ENCODE measurements around the gene ADGRL2.

The ADGRL2 gene

DNA sequence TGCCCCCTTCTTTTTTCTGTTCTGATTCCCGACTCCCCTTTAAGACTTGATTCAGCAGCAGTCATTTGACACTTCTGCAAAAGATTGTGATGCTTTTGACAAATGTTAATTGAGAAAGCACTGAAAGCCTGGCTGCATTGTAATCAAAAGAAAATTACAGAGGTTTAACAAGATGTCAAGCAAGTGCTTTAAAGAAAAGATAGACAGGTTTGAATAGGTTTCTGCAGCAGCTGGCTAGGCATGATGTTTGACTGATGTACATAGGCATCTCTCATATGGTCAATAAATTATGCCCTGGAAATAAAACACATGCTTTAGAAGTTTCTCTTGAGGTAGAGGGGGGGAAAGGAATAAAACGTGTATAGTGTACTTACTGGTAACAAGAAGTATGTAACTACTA lies 147.8 kb downstream of the ADGRL2 start:
- Mint-ChIP-seq H3K4me1 (ENCODE audit: low read depth) (no peaks in the 10 kb centered on the region), H3K27ac (no peak overlapping the region), H3K9me3 (peaks cover 4% of the 10 kb centered on the region), H3K36me3 (ENCODE audit: low read depth) (no peaks in the 10 kb centered on the region), H3K4me3 (no peak overlapping the region), H3K27me3 (no peaks in the 10 kb centered on the region)

DNA sequence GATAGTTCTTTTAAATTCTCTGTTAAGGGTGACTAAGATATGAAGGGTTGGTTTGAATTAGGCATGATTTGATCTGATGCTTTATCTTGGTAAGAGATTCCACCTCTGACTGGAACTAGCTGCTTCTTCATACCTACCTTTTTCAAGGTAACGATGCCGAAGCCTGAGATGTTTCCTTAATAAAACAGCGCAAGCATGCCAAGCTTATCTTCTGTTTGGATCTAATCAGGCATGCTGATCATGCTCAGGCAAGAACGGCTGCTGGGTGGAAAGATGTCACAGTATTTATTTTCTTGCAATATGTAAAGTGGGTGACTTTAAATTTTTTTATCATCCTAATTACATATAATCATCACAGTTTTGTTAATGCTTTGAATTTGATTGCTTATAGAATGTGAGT lies 148.7 kb downstream of the ADGRL2 start:
- no peak overlapping the region for H3K4me3 Mint-ChIP-seq
- H3K4me1 Mint-ChIP-seq (ENCODE audit: low read depth), result no peaks in the 10 kb centered on the region
- no peaks in the 10 kb centered on the region for H3K27me3 Mint-ChIP-seq
- H3K27ac Mint-ChIP-seq, result no peak overlapping the region
- no peaks in the 10 kb centered on the region for H3K36me3 Mint-ChIP-seq (ENCODE audit: low read depth)
- H3K9me3 Mint-ChIP-seq, result peaks cover 4% of the 10 kb centered on the region

DNA sequence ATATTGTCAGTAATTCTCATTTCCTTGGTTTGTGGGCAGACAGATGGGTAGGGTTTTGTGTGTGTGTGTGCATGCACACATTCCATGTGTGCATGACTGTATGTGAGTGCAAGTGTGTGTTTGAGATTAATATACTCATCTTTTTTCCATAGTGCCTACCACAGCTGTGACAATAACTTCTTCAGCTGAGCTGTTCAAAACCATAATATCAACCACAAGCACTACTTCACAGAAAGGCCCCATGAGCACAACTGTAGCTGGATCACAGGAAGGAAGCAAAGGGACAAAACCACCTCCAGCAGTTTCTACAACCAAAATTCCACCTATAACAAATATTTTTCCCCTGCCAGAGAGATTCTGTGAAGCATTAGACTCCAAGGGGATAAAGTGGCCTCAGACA lies 149.3 kb downstream of the ADGRL2 start:
- Mint-ChIP-seq H3K36me3 (ENCODE audit: low read depth) (no peaks in the 10 kb centered on the region), H3K4me1 (ENCODE audit: low read depth) (no peaks in the 10 kb centered on the region), H3K27me3 (no peaks in the 10 kb centered on the region), H3K9me3 (peaks cover 4% of the 10 kb centered on the region), H3K27ac (no peak overlapping the region), H3K4me3 (no peak overlapping the region)

DNA sequence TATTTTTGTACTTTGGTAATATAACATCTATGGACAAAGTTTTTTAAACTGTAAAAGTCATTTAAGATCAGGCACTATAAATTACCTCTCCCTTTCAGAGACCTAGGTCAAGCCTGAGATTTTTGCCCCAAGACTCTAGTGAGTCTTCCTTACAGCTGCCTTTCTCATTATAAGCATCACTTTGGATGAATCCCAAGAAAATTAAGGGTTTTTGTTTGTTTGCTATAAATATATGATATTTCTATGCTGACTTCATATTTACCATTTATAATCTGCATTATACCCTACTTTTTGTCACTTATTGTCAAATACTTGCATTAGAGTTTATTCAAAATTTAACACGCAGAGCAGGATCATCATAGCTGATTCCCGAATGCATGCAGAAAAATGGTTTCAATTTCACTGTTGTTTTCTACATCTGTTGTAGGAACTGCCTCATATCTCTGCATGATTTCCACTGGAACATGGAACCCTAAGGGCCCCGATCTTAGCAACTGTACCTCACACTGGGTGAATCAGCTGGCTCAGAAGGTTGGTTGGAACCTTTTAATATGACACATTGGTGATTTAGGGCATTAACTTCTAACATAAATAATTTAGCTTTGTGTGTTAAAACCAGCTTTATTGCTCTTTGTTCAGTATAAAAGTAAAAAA lies 150.0 kb downstream of the ADGRL2 start:
- Mint-ChIP-seq H3K4me1 (ENCODE audit: low read depth) (no peaks in the 10 kb centered on the region), H3K27ac (no peak overlapping the region), H3K27me3 (no peaks in the 10 kb centered on the region), H3K9me3 (peaks cover 4% of the 10 kb centered on the region), H3K36me3 (ENCODE audit: low read depth) (no peaks in the 10 kb centered on the region), H3K4me3 (no peak overlapping the region)

DNA sequence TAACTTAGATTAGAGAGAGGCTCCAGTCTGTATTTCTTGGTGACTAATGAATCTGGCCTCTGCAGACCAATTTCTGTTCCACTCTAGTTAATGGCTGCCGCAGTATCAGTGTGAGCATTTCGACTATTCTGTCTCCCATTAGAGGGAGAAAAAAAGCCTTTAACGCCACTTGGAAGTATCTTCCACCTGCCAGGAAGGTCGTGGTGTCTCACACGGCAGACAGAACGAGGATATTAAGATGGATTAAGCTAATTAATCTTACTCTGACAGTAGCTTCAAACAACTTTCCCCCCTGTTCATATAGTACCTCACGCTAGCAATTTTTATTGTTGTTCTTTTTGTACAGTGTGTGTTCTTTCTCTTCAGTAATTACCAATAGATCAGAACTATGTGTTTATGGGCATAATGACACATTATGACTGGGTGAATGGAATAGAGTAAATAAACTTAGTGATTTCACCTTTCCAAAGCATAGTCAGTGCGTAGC lies 153.8 kb downstream of the ADGRL2 start:
- Mint-ChIP-seq H3K27ac (no peak overlapping the region), H3K9me3 (peaks cover 3% of the 10 kb centered on the region), H3K36me3 (ENCODE audit: low read depth) (no peaks in the 10 kb centered on the region), H3K27me3 (no peaks in the 10 kb centered on the region), H3K4me1 (ENCODE audit: low read depth) (no peaks in the 10 kb centered on the region), H3K4me3 (no peak overlapping the region)

DNA sequence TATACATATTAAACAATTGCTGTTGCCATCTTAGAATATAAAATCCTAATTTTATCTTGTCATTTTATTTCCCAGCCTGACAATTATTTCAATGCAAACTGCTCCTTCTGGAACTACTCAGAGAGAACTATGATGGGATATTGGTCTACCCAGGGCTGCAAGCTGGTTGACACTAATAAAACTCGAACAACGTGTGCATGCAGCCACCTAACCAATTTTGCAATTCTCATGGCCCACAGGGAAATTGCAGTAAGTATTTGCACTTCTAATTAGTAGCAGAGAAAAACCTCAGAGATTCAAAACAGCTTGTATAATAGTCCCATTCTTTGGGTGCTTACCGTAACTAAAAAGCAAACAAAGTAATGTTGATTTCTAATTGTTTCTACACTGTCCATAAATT lies 167.2 kb downstream of the ADGRL2 start:
- Mint-ChIP-seq H3K9me3 (peaks cover 4% of the 10 kb centered on the region), H3K36me3 (ENCODE audit: low read depth) (no peaks in the 10 kb centered on the region), H3K4me1 (ENCODE audit: low read depth) (no peaks in the 10 kb centered on the region), H3K4me3 (no peak overlapping the region), H3K27ac (no peak overlapping the region), H3K27me3 (no peaks in the 10 kb centered on the region)

DNA sequence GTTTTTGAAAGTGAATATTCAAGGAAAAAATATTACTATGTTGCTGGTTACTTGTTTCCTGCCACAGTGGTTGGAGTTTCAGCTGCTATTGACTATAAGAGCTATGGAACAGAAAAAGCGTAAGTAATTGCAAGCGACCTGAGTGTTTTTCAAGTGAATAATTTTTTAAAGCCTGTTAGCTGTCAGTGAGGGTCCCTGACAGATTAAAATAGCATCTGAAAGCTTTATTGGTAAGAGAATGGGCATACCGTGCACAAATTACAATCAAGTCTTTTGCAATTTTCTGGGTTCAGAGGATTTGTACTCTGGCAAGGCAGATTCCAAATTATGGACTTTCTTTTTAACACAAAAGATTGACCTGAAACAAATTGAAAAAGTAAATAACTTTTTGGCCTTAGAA lies 169.7 kb downstream of the ADGRL2 start:
- Mint-ChIP-seq H3K9me3 (no peaks in the 10 kb centered on the region), H3K27me3 (no peaks in the 10 kb centered on the region), H3K4me1 (ENCODE audit: low read depth) (no peaks in the 10 kb centered on the region)

DNA sequence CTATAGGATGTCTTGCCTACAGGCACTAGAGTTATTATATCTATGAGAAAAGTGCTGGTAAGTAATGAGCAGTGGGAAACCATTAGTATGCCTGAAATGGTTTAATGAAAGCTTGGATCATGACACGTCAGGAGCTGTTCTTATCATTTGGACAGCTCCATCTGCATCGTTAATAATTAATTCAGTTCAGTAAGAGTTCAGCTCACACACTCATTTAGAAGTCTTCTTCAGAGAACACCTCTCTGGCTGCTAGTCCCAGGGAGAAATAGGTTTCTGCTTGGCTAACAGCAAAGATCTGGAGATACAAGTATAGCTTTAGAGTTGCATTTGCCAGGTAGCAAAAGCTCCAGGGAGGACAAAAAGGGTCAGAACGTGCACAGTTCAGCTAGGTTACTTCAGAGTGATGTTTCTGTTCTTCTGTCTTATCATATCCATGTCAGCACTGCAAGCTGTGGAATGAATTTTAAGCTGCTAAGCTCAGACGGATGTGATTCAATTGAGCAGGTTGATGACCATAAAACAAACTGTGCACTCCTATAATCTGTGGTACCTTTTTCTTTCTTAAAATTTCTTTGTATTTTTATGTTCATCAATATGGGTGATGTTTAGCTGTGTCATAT lies 173.6 kb downstream of the ADGRL2 start:
- no peak overlapping the region for H3K27ac Mint-ChIP-seq
- no peaks in the 10 kb centered on the region for H3K9me3 Mint-ChIP-seq
- H3K4me1 Mint-ChIP-seq (ENCODE audit: low read depth), result no peaks in the 10 kb centered on the region
- H3K27me3 Mint-ChIP-seq, result no peaks in the 10 kb centered on the region
- no peak overlapping the region for H3K4me3 Mint-ChIP-seq
- H3K36me3 Mint-ChIP-seq (ENCODE audit: low read depth), result no peaks in the 10 kb centered on the region

More for the DNA sequence above, 169.7 kb downstream of the ADGRL2 start:
- Mint-ChIP-seq H3K27ac (no peak overlapping the region), H3K36me3 (ENCODE audit: low read depth) (no peaks in the 10 kb centered on the region), H3K4me3 (no peak overlapping the region)

DNA sequence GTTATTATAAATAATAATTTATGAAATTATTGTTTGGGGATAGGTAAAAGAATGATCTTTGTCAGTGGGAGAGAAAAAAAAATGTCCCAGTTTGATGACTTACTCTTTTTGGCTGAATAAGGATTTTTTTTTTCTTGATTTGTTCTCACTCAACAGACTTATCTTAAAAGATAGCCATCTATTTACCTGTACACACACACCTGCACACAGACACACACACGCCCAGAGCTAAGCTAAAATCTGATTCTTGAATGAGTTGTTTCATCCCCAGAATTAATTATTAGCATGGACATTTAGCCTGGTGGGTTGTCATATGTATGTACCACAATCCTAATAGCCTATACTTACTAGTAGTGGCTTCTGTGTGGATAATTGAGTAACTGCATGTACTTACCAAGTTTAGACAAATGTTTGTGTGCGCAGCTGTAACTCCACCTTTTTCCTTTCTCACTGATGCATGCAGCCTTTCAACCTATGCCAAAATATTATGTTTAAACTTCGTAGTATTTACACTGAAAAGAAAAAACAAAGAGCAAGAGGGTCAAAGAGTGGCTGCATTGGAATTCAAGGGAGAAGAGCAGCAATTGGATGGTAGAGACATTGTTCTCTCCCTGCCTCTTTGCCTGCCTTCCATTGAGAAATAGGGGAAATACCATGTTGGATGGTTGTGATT lies 174.3 kb downstream of the ADGRL2 start:
- Mint-ChIP-seq H3K27ac (no peak overlapping the region), H3K27me3 (no peaks in the 10 kb centered on the region), H3K9me3 (no peaks in the 10 kb centered on the region), H3K4me1 (ENCODE audit: low read depth) (no peaks in the 10 kb centered on the region), H3K36me3 (ENCODE audit: low read depth) (no peaks in the 10 kb centered on the region), H3K4me3 (no peak overlapping the region)

DNA sequence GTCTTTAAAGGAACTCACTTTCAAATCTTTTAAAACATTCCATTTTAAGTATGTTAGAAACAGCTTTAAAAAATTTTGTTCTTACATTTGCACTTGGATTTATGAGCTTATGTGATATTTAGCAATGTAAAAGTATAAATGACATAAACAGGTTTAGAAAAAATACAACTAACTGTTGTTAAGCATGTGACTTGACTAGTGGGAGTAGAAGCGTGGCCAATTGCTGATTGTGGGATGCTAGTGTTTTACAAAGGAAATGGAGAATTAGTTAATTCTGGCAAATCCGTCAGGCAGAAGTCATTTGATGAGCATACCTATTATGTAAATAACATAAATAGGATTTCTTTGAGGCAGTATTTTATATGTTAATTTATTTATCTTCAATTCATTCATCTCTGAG lies 175.8 kb downstream of the ADGRL2 start:
- no peaks in the 10 kb centered on the region for H3K4me1 Mint-ChIP-seq (ENCODE audit: low read depth)

DNA sequence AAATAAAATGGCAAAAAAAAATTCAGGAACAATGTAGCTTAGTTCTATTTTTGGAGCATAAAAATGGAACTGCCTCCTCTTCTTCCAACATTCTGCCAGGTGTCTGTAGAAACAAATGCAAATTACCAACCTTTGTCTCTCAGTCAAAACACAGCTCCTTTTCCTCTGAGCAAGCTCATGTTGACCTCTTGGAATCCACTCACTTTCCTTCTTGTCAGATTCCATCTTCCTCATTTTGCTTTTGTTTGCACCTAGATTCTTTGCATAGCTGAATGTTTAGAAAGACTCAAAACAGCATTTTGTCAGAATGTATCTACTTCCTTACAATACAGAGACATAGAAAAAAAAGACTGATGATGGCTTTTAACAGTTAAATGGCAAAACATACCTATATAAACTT lies 178.2 kb downstream of the ADGRL2 start:
- no peaks in the 10 kb centered on the region for H3K9me3 Mint-ChIP-seq
- H3K4me1 Mint-ChIP-seq (ENCODE audit: low read depth), result no peaks in the 10 kb centered on the region
- H3K27ac Mint-ChIP-seq, result no peak overlapping the region
- no peaks in the 10 kb centered on the region for H3K36me3 Mint-ChIP-seq (ENCODE audit: low read depth)
- no peaks in the 10 kb centered on the region for H3K27me3 Mint-ChIP-seq
- no peak overlapping the region for H3K4me3 Mint-ChIP-seq

More for the DNA sequence above, 175.8 kb downstream of the ADGRL2 start:
- Mint-ChIP-seq H3K9me3 (no peaks in the 10 kb centered on the region), H3K27me3 (no peaks in the 10 kb centered on the region), H3K4me3 (no peak overlapping the region), H3K27ac (no peak overlapping the region), H3K36me3 (ENCODE audit: low read depth) (no peaks in the 10 kb centered on the region)

DNA sequence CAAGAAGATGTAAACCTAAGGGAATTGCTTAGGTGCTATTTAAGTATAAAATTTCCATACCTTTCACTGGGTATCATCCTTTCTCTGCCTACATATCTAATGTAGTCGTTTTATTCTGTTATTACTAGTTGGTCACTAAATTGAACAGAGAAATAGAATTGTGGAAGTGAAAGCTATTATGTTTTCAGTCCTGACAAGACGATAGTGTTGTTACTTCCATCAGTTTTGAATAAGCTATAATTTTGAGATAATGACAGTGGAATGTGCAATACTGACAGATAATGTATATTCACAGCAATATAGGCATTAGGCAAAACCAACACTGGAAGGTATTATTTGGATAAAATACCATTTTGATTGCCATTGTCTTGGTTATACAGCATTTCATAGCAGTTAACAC lies 181.8 kb downstream of the ADGRL2 start:
- no peak overlapping the region for H3K4me3 Mint-ChIP-seq
- no peak overlapping the region for H3K27ac Mint-ChIP-seq
- no peaks in the 10 kb centered on the region for H3K9me3 Mint-ChIP-seq
- H3K27me3 Mint-ChIP-seq, result no peaks in the 10 kb centered on the region
- no peaks in the 10 kb centered on the region for H3K4me1 Mint-ChIP-seq (ENCODE audit: low read depth)
- no peaks in the 10 kb centered on the region for H3K36me3 Mint-ChIP-seq (ENCODE audit: low read depth)

DNA sequence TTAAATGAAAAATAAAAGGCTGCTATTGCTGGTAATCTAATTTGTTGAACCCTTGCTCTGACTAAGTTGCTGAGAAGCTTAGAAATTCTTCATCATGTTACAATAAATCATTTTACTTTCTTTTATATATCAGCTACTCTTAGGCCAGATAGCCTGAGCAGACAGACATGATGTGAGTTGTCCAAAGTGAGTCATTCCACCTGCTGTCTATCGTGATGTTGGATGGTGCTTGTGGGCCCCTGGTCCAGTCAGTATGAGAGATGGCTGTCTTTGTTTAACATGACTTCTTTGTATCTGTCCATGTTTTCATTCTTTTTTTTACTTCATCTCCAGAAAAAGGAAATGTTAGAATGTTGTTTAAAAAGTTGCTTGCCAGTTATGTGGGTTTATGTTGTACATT lies 188.8 kb downstream of the ADGRL2 start:
- no peaks in the 10 kb centered on the region for H3K9me3 Mint-ChIP-seq
- H3K4me3 Mint-ChIP-seq, result no peak overlapping the region
- H3K4me1 Mint-ChIP-seq (ENCODE audit: low read depth), result no peaks in the 10 kb centered on the region
- no peak overlapping the region for H3K27ac Mint-ChIP-seq
- no peaks in the 10 kb centered on the region for H3K36me3 Mint-ChIP-seq (ENCODE audit: low read depth)
- H3K27me3 Mint-ChIP-seq, result no peaks in the 10 kb centered on the region

DNA sequence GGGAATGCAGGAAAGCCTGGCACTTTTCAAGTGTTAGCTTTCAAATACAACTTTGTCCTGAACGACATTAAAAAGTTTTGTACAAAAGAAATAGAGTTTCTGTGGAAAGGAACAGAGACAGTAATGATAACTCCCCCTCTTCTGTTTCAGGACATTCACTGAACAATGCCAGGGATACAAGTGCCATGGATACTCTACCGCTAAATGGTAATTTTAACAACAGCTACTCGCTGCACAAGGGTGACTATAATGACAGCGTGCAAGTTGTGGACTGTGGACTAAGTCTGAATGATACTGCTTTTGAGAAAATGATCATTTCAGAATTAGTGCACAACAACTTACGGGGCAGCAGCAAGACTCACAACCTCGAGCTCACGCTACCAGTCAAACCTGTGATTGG lies 189.5 kb downstream of the ADGRL2 start:
- Mint-ChIP-seq H3K4me1 (ENCODE audit: low read depth) (no peaks in the 10 kb centered on the region), H3K4me3 (no peak overlapping the region), H3K27ac (no peak overlapping the region), H3K9me3 (no peaks in the 10 kb centered on the region), H3K36me3 (ENCODE audit: low read depth) (no peaks in the 10 kb centered on the region), H3K27me3 (no peaks in the 10 kb centered on the region)

DNA sequence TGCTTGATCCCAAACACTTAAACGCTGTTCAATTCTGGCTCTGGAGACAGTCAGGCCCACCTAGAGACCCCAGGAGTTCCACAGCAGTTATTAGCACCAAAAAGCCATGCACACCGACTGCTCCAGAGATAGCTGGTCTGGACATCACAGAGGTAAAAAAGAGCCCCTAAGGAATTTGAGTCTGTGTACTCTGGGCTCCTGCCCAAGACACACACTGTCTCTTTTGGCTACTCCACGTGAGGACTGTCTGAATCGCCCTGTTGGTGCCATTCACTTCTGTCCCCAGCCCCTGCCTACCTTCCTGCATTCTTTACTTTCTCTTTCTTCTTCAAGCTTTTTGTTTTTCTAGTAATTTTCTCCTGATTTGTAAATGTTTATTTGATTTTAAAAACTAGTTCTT lies 197.4 kb downstream of the ADGRL2 start:
- Mint-ChIP-seq H3K36me3 (ENCODE audit: low read depth) (no peaks in the 10 kb centered on the region), H3K9me3 (no peaks in the 10 kb centered on the region), H3K27me3 (no peaks in the 10 kb centered on the region), H3K4me1 (ENCODE audit: low read depth) (no peaks in the 10 kb centered on the region), H3K27ac (no peak overlapping the region), H3K4me3 (no peak overlapping the region)

Measured in stimulated activated naive CD8-positive, alpha-beta T cell treated with anti-CD3 and anti-CD28 coated beads, Interleukin-15, Interleukin-2, amounts not matched to agents 100 ng/mL and 50 ng/mL, for 24 hours (primary cell).